EL (cell line): ENCODE data around the gene SOSTDC1.
A peak's percentile ranks its signal among the peaks of the same experiment; 100 is the strongest.

ENCODE experiments used
- DNase-seq: peaks from one replicate; pipeline ENCODE4 v3.0.0-alpha.2; 2016

SOSTDC1 gene

GRCh38 chr7:16417906-16418305 lies 47.6 kb downstream of the SOSTDC1 start:
- no peak for DNase-seq

DNA sequence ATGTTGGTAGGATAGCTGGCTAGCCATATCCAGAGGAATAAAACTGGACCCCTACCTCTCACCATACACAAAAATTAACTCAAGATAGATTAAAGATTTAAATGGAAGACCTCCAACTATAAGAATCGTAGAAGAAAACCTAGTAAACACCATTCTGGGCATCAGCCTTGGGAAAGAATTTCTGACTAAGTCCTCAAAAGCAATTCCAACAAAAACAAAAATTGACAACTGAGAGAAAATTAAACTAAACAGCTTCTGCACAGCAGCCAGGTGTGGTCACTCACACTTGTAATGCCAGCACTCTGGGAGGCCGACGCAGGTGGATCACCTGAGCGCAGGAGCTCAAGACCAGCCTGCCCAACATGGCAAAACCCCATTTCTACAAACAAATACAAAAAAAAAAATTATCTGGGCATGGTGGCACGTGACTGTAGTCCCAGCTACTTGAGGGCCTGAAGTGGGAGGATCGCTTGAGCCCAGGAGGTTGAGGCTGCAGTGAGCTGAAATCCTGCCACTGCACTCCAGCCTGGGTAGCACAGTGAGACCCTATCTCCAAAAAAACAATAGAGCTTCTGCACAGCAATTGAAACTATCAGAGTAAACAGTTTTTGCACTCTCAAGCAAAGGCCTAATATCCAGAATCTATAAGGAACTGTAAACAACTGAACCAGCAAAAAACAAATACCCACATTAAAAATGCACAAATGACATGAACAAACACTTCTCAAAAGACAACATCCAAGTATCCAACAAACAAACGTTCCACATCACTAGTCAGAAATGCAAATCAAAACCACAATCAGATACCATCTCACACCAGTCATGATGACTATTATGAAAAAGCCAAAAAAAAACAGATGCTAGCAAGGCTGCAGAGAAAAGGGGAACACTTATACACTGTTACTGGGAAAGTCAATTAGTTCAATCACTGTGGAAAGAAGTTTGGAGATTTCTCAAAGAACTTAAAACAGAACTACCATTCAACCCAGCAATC lies 49.0 kb downstream of the SOSTDC1 start:
- peak; percentile 81 for DNase-seq

GRCh38 chr7:16412274-16413254 lies 53.0 kb downstream of the SOSTDC1 start:
- DNase-seq: no peak
